ENCODE results near the gene FUT3.

Gene FUT3

GRCh38 chr19:5800361-5801270 is 50.6 kb downstream of the FUT3 start:
- DNase-seq, result no peak

DNA sequence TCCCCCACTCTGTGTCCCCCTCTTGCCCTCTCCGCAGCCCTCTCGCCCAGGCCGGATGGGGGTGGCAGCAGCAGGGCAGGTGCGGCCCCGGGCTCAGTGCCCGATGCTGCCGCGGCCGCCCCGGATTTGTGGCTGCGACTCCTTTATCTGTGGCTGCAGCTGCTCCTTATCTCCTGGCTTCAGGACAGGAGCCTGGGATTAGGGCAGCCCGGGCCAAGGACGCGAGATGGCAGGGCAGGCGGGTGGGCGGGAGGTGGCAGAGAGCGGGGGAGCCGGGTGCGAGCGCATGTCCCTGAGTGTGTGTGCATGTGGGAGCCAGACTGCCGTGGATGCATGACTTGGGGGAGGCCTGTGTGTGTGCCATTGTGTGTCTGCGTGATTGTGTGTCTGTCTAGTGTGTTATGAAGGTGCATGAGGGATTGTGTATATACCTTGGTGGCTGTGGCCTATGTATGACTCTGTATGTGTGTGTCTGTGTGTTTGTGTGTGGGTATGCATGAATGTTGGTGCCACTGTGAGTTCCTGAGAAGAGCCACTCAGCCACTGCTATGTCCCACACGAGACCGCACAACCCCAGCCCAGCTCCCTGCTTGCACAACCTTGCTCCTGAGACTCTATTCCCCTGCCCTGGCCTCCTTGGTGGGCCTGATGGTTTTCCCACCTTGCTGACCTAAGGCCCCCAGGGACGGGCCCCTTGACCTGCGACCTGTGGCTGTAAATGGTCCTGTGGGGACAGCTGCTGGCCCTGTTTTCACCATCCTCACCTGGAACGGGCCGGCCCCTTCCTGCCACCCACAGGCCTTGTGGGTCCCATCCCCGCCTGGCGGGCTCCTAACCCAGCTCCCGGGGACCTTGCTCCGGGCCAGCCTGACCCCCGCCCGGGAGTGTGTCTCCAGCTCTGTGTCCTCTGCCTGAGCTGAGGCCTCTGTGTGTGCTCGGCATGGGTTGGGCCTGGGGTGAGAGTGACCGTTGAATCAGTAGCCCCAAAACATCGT is 51.7 kb downstream of the FUT3 start:
- no peak for DNase-seq

DNA sequence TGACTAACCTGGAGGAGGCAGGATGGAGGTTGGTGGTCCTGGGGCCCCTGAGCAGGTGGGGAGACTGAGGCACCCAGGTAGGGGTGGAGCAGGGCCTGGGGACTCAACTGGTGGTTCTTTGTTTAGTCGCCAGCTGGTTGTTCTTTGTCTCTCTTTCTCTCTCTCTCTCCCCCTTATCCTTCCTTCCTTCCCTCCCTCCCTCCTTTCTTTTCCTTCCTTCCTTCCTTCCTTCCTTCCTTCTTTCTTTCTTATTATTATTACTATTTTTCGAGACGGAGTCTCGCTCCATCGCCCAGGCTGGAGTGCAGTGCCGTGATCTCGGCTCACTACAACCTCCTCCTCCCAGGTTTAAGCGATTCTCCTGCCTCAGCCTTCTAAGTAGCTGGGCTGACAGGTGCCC is 53.0 kb downstream of the FUT3 start:
- DNase-seq, result no peak

DNA sequence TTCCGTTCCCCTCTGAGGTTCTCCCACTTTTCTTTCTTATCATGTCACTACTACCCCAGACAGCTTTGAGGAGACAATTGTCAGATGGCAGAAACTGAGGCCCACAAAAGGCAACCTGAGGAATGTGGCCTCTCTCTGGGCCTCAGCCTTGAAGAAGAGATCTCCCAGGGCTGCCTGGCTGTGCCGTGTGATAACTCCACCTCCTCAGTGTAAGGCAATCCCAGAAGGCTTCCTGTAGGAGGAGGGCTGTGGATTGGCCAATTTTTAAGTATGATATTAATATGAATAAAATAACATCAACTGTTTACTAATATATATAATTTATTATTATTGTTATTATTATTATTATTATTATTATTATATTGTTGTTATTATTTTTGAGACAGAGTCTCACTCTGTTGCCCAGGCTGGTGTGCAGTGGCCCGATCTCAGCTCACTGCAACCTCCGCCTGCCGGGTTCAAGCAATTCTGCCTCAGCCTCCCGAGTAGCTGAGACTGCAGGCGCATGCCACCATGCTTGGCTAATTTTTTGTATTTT is 55.8 kb downstream of the FUT3 start:
- no peak for DNase-seq

DNA sequence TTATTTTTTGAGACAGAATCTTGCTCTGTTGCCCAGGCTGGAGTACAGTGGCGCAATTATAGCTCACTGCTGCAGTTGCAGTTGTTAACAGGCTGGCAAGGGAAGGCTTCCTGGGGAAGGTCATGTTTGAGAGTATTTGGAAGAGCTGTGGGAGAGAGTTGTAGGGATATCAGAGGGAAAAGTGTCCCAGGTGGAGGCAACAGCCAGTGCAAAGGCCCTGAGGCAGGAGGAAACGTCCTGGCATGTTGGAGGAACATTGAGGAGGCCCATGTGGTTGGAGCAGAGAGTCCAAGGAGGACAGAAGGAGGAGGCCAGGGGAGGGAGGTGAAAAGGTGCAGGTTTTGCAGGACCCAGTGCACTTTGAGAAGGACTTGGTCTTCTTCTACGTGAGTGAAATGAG is 58.1 kb downstream of the FUT3 start:
- DNase-seq, result no peak
